Spleen (tissue), 11 donors: ENCODE results near the gene RBM7. TPM values are rescaled to one million over a fixed set of nuclear protein-coding genes. Genes with fewer than 3 reads are reported as not detected.

ENCODE experiments used
- DNase-seq: peaks from one replicate; pipeline ENCODE4 v3.0.0-alpha.2; 2020
- H3K27ac ChIP-seq, 8 donors: fragments of 200-600 bp; sonication (generic) in 7 of 8; 1 replicate in 4 of 8; 2 replicates in 4 of 8; pipeline versions ENCODE4 v1.5.0 to v1.8.0; 2016 to 2021; ENCODE audit warnings: inconsistent platforms in 4 of 8, mild to moderate bottlenecking in 4 of 8, moderate library complexity in 1 of 8
- H3K27me3 ChIP-seq, 7 donors: fragments of 200-600 bp; sonication (generic) in 6 of 7; replicated peaks in 1 of 7; 1 replicate in 4 of 7; 2 replicates in 3 of 7; pipeline versions ENCODE4 v1.5.0 to v1.8.0; 2016 to 2021; ENCODE audit warnings: inconsistent platforms in 3 of 7, mild to moderate bottlenecking in 1 of 7
- H3K36me3 ChIP-seq, 6 donors: fragments of 200-600 bp; sonication (generic) in 5 of 6; 1 replicate in 4 of 6; 2 replicates in 2 of 6; pipeline versions ENCODE4 v1.5.0 to v1.8.0; 2016 to 2021; ENCODE audit warnings: inconsistent platforms in 2 of 6
- H3K4me1 ChIP-seq, 6 donors: fragments of 200-600 bp; sonication (generic) in 5 of 6; 1 replicate in 3 of 6; 2 replicates in 3 of 6; pipeline versions ENCODE4 v1.5.0 to v1.8.0; 2016 to 2021; ENCODE audit warnings: inconsistent platforms in 3 of 6
- H3K4me3 ChIP-seq, 8 donors: fragments of 200-600 bp; sonication (generic) in 7 of 8; 1 replicate in 4 of 8; 2 replicates in 4 of 8; pipeline versions ENCODE4 v1.5.0 to v1.8.0; 2016 to 2021; ENCODE audit warnings: inconsistent platforms in 4 of 8, mild to moderate bottlenecking in 4 of 8, moderate library complexity in 2 of 8
- H3K9me3 ChIP-seq, 8 donors: fragments of 200-600 bp; sonication (generic) in 7 of 8; 1 replicate in 4 of 8; 2 replicates in 4 of 8; pipeline versions ENCODE4 v1.5.0 to v1.8.0; 2016 to 2021; ENCODE audit warnings: inconsistent platforms in 4 of 8
- POLR2A ChIP-seq, 3 donors: fragments of 450-650 bp; IDR thresholded peaks; one replicate each; pipeline ENCODE4 v1.5.1; 2017; ENCODE audit warnings: antibody characterized with exemption in 3 of 3, mild to moderate bottlenecking in 1 of 3
- POLR2AphosphoS5 ChIP-seq, 3 donors: sonication (generic); formaldehyde crosslinking; IDR thresholded peaks; one replicate each; pipeline ENCODE4 v1.5.1; 2017; ENCODE audit warnings: antibody characterized with exemption in 3 of 3
- WGBS, 5 donors: extraction: QIAGEN DNeasy Blood & Tissue Kit in 3 of 5; methylation state at CpG; one replicate each; pipeline versions ENCODE4 v1.1.5 to v1.1.7; 2013 to 2018; 5-methylcytosine and 5-hydroxymethylcytosine counted together
- intact Hi-C: fragments of 100-400 bp; cut with DNase I; formaldehyde crosslinking; loops from one replicate; pipeline ENCODE4 v1.15.0; 2023; ENCODE audit warnings: low total_unique reads
- polyA plus RNA-seq, 3 donors: library from polyadenylated mRNA; stranded (reverse); fragments of 200-250 nt; gene quantifications; one replicate each; pipeline ENCODE4 v1.2.1, GENCODE V29; 2013
- total RNA-seq, 7 donors: library from RNA; depleted of rRNA in 3 of 7; stranded (reverse); fragments of >200 nt in 3 of 7; fragmentation: NEBNext Ultra II Directional in 4 of 7; extraction: Animal tissue kit (Norgen Biotek cat#: 25700) in 4 of 7; gene quantifications; one replicate each; pipeline versions ENCODE4 v1.1.0 to v1.2.1, GENCODE V29; 2016 to 2021
- TF ChIP-seq, protein P1 (sequence below), 11 experiments: fragments of 200-600 bp in 7 of 11; fragments of 450-650 bp in 4 of 11; sonication (generic) in 4 of 11; IDR thresholded peaks in 8 of 11; conservative IDR thresholded peaks in 3 of 11; 1 replicate in 7 of 11; 2 replicates in 4 of 11; pipeline versions ENCODE4 v1.4.0 to v1.8.0; 2016 to 2021; ENCODE audit warnings: antibody characterized with exemption in 11 of 11, inconsistent platforms in 4 of 11, mild to moderate bottlenecking in 1 of 11
- donor health status: healthy with polysubstance abuse.
- donor health status: DM: no; HTN: no; CAD: no; lungs with moderate emphysema.
- donor health status: DM: no; HTN: no; CAD: no.
- donor health status: Bipolar disorder and iron deficiency.
- donor health status: healthy.
- donor health status: DM: no; HTN: no; CAD: no.
- donor health status: DM: yes; HTN: yes; CAD: no.

RBM7 gene
- total and polyA plus RNA-seq, 10 donors = 8.0 to 35.3 (median 23.8) TPM

GRCh38 chr11:114452399-114452798 lies 51.9 kb downstream of the RBM7 start:
- TF ChIP-seq, protein P1, sequence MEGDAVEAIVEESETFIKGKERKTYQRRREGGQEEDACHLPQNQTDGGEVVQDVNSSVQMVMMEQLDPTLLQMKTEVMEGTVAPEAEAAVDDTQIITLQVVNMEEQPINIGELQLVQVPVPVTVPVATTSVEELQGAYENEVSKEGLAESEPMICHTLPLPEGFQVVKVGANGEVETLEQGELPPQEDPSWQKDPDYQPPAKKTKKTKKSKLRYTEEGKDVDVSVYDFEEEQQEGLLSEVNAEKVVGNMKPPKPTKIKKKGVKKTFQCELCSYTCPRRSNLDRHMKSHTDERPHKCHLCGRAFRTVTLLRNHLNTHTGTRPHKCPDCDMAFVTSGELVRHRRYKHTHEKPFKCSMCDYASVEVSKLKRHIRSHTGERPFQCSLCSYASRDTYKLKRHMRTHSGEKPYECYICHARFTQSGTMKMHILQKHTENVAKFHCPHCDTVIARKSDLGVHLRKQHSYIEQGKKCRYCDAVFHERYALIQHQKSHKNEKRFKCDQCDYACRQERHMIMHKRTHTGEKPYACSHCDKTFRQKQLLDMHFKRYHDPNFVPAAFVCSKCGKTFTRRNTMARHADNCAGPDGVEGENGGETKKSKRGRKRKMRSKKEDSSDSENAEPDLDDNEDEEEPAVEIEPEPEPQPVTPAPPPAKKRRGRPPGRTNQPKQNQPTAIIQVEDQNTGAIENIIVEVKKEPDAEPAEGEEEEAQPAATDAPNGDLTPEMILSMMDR (IDR thresholded peaks at IDR 0.05 in 8 of 11, conservative IDR thresholded peaks at IDR 0.05 in 3 of 11) = no peak
- TF ChIP-seq POLR2A (IDR thresholded peaks at IDR 0.05) (no peak), POLR2AphosphoS5 (IDR thresholded peaks at IDR 0.05) (no peak)
- H3K9me3 ChIP-seq = no peaks in the 10 kb centered on the region
- no peaks in the 10 kb centered on the region for H3K4me1 ChIP-seq
- 92 to 95% (median 95%) methylated on average over 3 of the region's 3 CpGs for WGBS, 5 donors
- H3K27ac ChIP-seq = no peak overlapping the region
- no peaks in the 10 kb centered on the region for H3K27me3 ChIP-seq
- intact Hi-C loops = no loop called here
- H3K4me3 ChIP-seq = no peak overlapping the region
- H3K36me3 ChIP-seq = peaks cover 3 to 79% (median 27%) of the 10 kb centered on the region in 6 donors
- no peak for DNase-seq

Other genes starting within 250 kb of the RBM7 start
- 100 to 1,000 TPM; 131 to 324 (median 200) TPM for gene NNMT, start 104.3 kb upstream of the RBM7 start, total RNA-seq
- 100 to 1,000 TPM; 222 to 265 (median 236) TPM for gene NNMT, start 104.3 kb upstream of the RBM7 start, polyA plus RNA-seq
- 10 to 100 TPM in 4 of 7 donors, 1 to 10 TPM in 3; 6.9 to 13.9 (median 10.4) TPM for gene C11orf71, start 155 bp upstream of the RBM7 start, total RNA-seq
- gene C11orf71, start 155 bp upstream of the RBM7 start, polyA plus RNA-seq = 10 to 100 TPM; 12.1 to 15.2 (median 14.4) TPM
- 100 to 1,000 TPM in 2 of 7 donors, 10 to 100 TPM in 5; 57.3 to 118 (median 80.9) TPM for gene REXO2, start 38.8 kb downstream of the RBM7 start, total RNA-seq
- 10 to 100 TPM; 46.4 to 70.8 (median 52.9) TPM for gene REXO2, start 38.8 kb downstream of the RBM7 start, polyA plus RNA-seq
- under 1 TPM in 1 of 7 donors, not detected in 6; 0.46 TPM for gene NXPE1, start 159.2 kb downstream of the RBM7 start, total RNA-seq
- not detected for gene NXPE1, start 159.2 kb downstream of the RBM7 start, polyA plus RNA-seq
- under 1 TPM in 2 of 7 donors, not detected in 5; 0.25 to 0.28 TPM for gene NXPE4, start 195.1 kb downstream of the RBM7 start, total RNA-seq
- under 1 TPM in 1 of 3 donors, not detected in 2; 0.07 TPM for gene NXPE4, start 195.1 kb downstream of the RBM7 start, polyA plus RNA-seq